Cardiac septum (tissue), 1 donor: ENCODE data around the gene NEUROD6. TPM values are rescaled to one million over a fixed set of nuclear protein-coding genes. Genes with fewer than 3 reads are reported as not detected.

Source experiments
- DNase-seq: peaks from one replicate; pipeline ENCODE4 v3.0.0-alpha.2; 2020; ENCODE audit warnings: low spot score
- intact Hi-C: fragments of 100-400 bp; cut with DNase I; formaldehyde crosslinking; loops from one replicate; pipeline ENCODE4 v1.14.0; 2022
- long read RNA-seq: library from polyadenylated mRNA; unstranded; transcript quantifications from one replicate; pipeline ENCODE4 v2.0.0, GENCODE V29; 2021
- total RNA-seq: library from RNA; stranded (reverse); fragmentation: NEBNext Ultra II Directional; extraction: Animal tissue kit (Norgen Biotek cat#: 25700); gene quantifications from one replicate; pipeline ENCODE4 v1.2.1, GENCODE V29; 2021
- donor health status: DM: no; HTN: no; CAD: no.

Gene NEUROD6
- total RNA-seq: not detected
- long read RNA-seq: 0 reads

GRCh38 chr7:31340603-31341002 lies at the start of gene NEUROD6:
TSS of gene NEUROD6 (minus strand) at chr7:31340726. CDS start at chr7:31339268, 1,458 bp downstream.
- DNase-seq: no peak
- intact Hi-C loops: no loop called here

- intact Hi-C loops: no loop called here
- DNase-seq: no peak
These were observed 43.9 kb upstream of the NEUROD6 start for GRCh38 chr7:31384466-31384865.

- intact Hi-C loops: no loop called here
These were observed 42.2 kb upstream of the NEUROD6 start for GRCh38 chr7:31382722-31383121.

GRCh38 chr7:31373337-31374289 lies 33.1 kb upstream of the NEUROD6 start:
- DNase-seq: no peak
- intact Hi-C loops: no loop called here

More at GRCh38 chr7:31382722-31383121, 42.2 kb upstream of the NEUROD6 start:
- no peak for DNase-seq

- no peak for DNase-seq
- intact Hi-C loops: no loop called here
These were observed 31.9 kb upstream of the NEUROD6 start for GRCh38 chr7:31372231-31372959.

GRCh38 chr7:31371621-31372020 lies 31.1 kb upstream of the NEUROD6 start:
- no peak for DNase-seq
- intact Hi-C loops: no loop called here

- intact Hi-C loops: no loop called here
- DNase-seq: no peak
These were observed 30.1 kb upstream of the NEUROD6 start for GRCh38 chr7:31370609-31371008.

GRCh38 chr7:31368620-31369019 lies 28.1 kb upstream of the NEUROD6 start:
- no peak for DNase-seq

GRCh38 chr7:31363496-31363895 lies 23.0 kb upstream of the NEUROD6 start:
- DNase-seq: no peak
- intact Hi-C loops: no loop called here

More at GRCh38 chr7:31368620-31369019, 28.1 kb upstream of the NEUROD6 start:
- intact Hi-C loops: no loop called here

GRCh38 chr7:31363051-31363450 lies 22.5 kb upstream of the NEUROD6 start:
- DNase-seq: no peak

GRCh38 chr7:31362401-31362800 lies 21.9 kb upstream of the NEUROD6 start:
- DNase-seq: no peak
- intact Hi-C loops: no loop called here

More at GRCh38 chr7:31363051-31363450, 22.5 kb upstream of the NEUROD6 start:
- intact Hi-C loops: no loop called here

GRCh38 chr7:31358467-31358866 lies 17.9 kb upstream of the NEUROD6 start:
- intact Hi-C loops: no loop called here
- no peak for DNase-seq

GRCh38 chr7:31345421-31345820 lies 4.9 kb upstream of the NEUROD6 start:
- no peak for DNase-seq
- intact Hi-C loops: no loop called here

GRCh38 chr7:31343516-31344305 lies 3.2 kb upstream of the NEUROD6 start:
- intact Hi-C loops: no loop called here
- DNase-seq: no peak

- intact Hi-C loops: no loop called here
- DNase-seq: no peak
These were observed 615 bp upstream of the NEUROD6 start for GRCh38 chr7:31341141-31341540.

GRCh38 chr7:31340051-31340450 lies 475 bp downstream of the NEUROD6 start:
- no peak for DNase-seq

GRCh38 chr7:31338706-31339105 lies 1.8 kb downstream of the NEUROD6 start:
- intact Hi-C loops: no loop called here
- DNase-seq: no peak

More at GRCh38 chr7:31340051-31340450, 475 bp downstream of the NEUROD6 start:
- intact Hi-C loops: no loop called here

- no peak for DNase-seq
- intact Hi-C loops: no loop called here
These were observed 3.4 kb downstream of the NEUROD6 start for GRCh38 chr7:31337002-31337565.
